Stimulated activated CD4-positive, alpha-beta T cell treated with anti-CD3 and anti-CD28 coated beads, Interleukin-12 subunit alpha, Interleukin-12 subunit beta, amount 100 ng/mL, for 48 hours (primary cell): ENCODE data around the gene TASOR.
A peak's percentile ranks its signal among the peaks of the same experiment; 100 is the strongest.

Source experiments
- DNase-seq, 3 donors: peaks; one replicate each; pipeline ENCODE4 v3.0.0-alpha.2; 2020; ENCODE audit warnings: low read depth in 2 of 3, low spot score in 1 of 3

The TASOR gene

DNA sequence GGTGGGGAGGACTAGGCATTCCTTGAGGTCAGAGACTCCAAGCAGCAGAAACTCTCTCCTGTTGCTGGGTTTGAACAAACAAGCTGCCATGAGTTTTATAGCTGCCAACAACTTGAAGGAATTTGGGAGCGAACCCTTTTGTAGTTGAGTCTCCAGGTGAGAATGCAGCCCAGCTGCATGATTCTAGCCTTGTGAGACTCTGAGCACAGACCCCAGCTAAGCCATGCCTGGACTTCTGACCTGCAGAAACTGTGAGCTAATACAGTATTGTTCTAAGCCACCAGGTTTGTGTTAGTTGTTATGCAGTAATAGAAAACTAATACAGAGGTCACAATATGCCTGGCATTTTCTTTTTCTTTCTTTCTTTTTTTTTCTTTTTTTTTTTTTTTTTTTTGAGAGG, 6.2 kb upstream of the TASOR start:
- no peak for DNase-seq

DNA sequence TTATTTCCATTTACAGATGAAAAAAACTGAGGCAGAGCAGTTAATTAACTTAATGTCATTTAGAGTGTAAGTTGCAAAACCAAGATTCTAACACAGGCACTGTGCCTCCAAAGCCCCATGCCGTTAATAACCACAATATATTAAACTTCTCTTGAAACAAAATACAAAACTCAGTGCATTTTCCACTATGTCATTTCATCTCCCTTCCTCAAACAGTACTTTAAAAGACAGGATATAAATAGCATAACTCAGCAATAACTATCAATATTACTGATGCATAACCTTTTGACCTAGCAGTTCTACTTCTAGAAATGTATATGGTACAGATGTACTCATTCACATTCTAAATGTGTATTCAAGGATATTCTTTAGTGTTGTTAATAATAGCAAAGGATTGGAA, 5.1 kb upstream of the TASOR start:
- DNase-seq: no peak

DNA sequence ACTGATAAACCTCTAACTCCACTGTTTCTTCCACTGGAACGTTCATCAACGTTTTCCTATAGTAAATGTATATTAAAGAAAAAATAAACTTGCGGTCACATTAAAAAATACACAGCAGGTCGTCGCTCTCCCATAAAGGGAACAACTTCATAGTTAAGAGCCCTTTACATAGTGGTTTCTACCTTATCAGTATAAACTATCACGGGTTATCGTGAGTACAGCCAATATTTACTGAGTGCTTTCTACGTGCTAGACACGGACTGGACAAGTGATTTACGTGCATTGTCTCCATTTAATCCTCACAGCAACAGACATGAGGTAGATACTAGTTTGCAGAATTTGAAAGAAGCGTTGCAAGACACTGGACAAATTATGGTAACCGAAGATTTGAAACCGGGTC, 964 bp upstream of the TASOR start:
- no peak for DNase-seq

DNA sequence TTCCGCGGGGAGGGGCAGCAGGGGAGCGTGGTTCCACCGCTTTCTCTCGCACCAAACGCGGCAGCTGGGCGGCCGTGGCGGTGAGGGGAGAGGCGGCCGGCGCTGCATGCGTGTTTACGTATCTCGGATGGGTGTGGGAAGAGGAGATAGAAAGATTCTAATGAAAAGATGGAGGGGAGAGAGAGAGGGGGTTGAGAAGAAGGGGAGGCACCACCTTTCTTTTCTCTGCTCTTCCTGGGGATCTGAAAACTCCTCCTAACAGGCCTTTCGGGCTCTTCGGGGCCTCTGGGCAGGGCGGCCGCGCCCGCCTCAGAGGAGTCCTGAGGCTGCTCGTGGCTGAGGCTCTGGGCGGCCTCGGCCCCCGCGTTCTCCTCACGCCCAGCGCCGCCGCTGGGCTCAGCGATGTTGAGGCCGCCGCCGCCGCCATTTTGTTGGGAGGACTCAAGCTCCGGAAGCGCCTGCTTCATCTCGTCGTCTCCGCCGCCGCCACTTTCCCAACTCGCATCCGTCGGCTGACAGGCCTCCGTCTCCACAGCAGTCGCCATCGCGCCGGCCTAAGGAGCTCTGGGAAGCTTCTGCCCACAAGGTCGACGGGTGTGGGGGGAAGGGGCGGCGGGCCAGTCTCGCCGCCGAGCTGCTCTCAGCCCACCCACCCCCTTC, 473 bp downstream of the TASOR start:
- peak; percentile 56 to 74 (median 68) for DNase-seq

DNA sequence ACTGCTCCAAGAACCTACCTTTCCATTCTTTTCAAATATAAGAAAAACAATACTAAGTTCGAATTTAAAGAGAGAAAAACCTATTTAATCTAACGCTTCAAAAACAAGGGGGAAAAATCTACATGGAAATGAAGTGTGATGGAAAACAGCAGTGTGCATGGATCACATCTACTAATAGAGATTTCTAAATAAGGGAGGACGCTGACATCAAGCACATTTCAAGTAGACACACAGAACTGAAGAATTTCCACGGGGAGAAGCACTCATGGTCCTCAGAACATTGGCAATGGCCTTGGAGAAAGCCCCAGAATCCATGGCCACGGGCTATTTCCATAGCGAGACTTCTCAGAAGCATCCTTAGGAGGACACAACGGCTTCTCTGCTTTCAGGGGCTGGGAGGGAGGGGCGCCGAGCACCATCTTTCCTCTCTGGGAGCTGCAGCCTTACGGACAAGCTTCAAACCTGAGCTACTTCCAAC, 1.0 kb downstream of the TASOR start:
- no peak for DNase-seq

DNA sequence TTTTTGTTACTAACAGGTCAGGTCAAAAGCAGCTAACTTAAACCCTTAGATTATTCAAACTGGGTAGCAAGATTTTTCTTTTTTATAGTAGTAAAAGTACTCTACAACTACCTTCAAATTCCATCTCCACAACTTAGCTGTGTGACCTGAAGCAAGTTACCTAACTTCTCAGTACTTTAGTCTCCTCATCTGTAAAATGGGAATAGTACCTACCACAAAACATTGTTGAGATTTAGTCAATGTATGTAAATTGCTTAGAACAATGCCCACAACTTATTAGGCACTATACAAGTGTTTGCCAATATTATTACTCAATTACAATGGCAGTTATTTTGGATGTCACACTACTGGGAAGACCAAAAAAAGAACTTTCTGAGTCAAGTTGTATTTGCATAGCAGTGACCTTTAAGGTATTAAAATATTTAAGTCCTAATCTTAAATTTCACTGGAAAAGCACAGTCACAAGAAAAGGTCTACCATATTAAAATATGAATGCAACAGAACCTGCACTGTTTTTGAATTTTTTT, 2.9 kb downstream of the TASOR start:
- no peak for DNase-seq

DNA sequence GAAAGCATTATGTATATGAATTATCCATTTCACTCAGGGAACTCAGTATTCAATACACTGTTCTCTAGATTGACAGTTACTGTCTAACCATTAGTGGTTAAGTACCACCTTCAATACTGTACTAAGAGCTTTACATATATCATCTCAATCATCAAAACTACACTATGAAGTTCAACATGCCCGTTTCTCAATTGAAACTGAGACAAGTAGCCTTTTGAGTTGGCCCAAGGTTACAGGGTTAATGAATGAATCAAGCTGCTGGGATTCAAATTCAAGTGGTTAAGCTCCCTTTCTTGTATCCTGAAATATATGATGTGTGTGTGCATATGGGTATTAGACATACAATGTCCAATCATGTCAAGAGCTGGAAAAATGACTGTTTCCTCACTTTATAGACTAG, 5.8 kb downstream of the TASOR start:
- no peak for DNase-seq

DNA sequence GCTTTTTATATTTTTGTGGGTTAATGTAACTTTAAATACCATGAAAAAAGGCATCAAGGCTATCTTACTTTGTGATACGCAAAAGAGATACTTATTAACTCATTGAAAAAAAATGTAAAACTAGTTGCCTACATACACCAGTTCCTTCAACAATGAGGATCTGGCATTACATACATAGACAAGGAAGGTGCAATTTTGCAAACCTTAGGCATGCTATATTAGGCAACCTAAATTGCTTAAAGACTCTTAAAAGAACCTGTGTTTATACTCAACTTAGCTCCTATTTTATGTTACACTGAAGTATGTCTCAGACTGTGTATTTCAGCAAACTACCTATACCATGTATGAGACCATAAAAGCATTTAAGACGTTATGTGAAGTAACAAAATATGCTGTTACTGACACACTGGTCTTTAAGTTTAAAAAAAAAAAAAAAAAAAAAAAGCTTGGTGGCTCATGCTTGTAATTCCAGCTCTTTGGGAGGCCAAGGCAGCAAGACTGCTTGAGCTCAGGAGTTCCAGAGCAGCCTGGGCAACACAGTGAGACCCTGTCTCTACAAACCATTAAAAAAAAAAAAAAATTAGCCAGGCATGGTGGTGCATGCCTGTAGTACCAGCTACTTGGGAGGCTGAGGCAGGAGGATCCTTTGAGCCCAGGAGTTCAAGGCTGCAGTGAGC, 9.1 kb downstream of the TASOR start:
- no peak for DNase-seq

DNA sequence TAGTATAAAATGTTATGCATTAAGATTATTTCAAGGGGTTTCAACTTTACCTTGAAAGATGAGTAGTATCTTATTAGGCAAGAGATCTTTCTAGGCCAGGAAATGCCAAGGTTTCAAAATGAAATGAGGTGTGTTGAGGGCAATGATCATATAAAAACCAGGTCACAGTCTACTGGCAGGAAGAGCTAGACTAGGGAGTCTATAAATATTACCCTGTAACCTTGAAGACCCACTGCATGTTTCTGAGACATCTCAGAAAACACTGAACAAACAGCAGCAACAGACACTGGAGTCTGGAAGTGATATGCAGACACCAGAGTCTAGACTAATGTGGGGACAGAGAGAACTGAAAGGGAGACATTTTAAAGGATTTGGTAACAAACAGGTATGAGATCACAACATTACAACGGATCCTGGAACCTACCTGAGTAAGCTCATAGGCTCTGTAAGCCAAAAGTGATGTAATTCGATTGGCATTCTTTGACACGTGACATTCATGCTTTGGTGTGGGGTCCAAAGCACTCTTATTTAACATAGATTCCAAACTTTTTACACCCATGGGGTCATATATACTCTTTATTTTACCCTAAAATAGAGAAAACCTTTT, 15.0 kb downstream of the TASOR start:
- DNase-seq: no peak

DNA sequence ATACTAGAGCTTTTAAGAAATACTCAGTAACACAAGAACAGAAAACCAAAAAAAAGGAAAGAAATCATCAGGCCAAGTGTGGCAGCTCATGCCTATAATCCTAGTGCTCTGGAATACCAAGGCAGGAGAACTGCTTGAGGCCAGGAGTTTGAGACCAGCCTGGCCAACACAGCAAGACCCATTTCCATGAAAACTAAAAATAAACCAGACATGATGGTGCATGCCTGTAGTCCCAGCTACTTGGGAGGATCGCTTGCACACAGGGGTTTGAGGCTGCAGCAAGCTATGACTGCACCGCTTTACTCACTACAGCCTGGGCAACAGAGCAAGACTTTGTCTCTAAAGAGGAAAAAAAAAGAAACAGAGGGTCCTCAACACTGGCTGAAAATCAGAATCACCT, 18.2 kb downstream of the TASOR start:
- DNase-seq: no peak

DNA sequence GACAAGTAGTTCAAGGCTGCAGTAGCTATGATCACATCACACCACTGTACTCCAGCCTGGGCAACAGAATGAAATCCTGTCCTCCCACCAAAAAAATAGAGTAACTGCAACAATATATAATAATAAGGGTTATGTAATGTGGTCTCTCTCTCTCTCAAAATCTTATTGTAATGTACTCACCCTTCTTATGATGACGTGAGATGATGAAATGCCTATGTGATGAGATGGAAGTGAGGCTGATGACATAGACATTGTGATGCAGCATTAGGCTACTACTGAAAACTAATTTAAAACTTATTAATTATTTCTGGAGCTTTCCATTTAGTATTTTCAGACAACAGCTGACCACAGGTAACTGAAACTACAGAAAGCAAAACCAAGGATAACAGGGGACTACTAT, 27.4 kb downstream of the TASOR start:
- DNase-seq: no peak

DNA sequence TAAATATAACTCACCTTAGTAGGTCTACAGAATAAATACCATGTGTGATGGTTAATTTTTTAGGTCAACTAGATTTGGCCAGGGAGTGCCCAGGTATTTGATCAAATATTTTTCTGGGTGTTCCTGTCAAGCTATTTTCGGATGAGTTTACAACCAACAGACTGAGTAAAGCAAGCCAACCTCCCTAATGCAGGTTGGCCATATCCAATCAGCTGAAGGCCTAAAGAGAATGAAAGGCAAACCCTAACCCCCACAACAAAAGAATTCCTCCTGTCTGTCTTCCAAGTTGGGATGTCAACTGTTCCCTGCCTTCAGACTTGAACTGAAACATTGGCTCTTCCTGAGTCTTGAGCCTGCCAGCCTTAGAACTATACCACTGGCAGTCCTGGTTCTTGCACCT, 28.6 kb downstream of the TASOR start:
- DNase-seq: no peak

DNA sequence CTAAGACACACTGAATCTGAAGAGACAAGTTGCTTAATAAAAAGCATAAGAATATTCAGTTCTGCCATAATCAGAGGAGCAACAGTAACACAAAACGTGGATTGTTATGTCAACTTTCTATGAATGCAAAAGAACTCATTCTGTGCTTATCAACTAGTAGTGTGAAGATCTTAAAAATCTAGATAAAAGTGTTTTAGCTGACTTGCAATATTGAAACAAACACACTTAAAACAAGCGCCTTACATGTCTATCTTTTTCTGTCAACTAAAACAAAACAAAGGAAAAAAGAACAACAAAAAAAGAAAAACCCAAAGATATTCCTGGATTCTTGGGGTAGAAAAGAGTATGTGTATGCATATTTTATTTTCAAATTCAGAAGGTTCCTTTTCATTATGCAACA, 37.7 kb downstream of the TASOR start:
- no peak for DNase-seq

DNA sequence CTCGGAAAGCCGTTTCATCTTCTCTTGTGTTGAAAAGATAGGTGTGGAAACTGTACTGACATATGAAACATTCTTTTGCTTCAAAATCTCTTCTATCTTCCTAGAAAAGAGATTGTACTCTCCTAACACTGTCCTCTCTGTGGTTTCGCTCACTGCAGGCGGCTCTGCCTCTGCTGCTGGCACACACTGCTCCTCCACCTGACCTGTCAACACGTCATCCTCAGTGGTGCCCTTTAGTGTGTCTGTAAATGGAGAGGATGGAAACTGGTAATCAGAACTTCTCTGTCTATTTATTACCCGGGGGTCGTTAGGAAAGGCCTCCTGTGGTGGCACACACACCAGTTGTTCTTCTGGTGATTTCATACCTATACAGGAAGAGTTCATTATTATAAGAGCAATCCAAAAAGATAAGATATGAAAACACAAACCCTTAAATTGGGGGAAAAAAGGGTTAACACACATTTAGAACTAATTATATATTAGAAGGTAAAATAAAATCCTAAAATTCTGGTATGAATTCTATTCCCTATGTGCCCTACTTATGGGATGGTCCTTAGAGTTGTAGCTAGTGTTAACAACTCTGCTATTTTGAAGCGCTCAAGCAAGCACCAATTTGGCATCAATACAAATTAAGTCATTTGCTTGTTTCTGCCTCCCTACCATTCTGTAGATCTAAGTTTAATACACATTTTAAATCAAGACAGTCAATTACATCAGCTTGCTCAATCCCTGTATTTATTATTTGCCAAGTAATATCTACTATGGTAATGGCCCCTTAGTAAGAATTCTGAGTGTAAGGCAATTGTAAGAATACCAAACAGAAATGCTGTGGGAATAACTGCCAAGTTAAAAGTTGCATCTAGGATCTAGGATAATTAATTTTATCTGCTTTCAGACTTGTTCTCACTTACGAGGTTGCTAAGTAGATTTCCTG, 49.2 kb downstream of the TASOR start:
- no peak for DNase-seq
